ENCODE results near the gene OTOGL. TPM values are rescaled to one million over a fixed set of nuclear protein-coding genes. Genes with fewer than 3 reads are reported as not detected.

OTOGL gene
- polyA plus RNA-seq, 1 of the 3 experiments (the other 2 are of a cell fraction), result 0.61 TPM

DNA sequence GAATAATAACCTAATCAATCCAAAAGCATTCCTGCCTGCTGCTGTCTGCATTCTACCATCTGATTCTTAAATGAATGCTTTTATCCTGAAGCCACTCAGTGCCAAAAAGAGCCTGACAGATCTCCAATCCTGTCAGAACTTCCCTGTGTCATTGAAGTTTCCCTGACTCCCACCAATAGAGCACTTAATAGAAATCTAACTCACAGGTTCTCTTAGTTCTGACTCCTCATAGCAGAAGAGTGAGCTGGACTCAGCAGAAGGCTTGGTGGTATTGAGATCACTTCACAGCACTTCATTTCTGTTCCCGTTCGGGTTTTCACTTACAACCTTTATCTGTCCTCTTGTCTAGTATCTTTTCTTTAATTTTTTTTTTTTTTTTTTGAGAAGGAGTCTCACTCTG, 102.6 kb downstream of the OTOGL start:
- ChIA-PET POLR2A (no interaction called here), CTCF (no interaction called here)
- WGBS (ENCODE audit: low lambda C conversion rate), result 23% methylated on average over 2 of the region's 2 CpGs

DNA sequence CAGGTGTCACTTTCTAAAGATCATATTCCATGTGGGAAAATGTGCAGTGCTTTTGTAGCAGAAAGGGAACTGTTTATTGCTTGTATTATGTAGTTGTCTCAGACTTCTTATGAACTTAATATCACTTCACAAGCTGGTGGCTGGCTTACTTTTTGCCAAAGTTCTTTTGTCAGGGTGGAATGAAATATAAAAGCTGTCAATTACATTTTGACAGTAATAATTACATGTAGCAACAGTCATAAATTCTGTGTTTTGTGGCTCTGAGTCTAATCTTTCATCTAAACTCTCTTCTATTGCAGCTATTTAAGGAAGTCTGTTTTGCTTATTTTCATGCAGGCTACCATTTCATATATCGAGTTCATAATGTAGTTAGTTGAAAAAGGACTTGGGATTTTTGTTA, 106.6 kb downstream of the OTOGL start:
- Histone ChIP-seq H3K4me1 (ENCODE audit: control insufficient read depth in 1 of 2, insufficient read depth in 2 of 2, low read depth in 1 of 2, low read length in 1 of 2) (no peaks in the 10 kb centered on the region), H4K20me1 (ENCODE audit: insufficient read depth) (no peaks in the 10 kb centered on the region), H3K27me3 (ENCODE audit: insufficient read depth) (peaks cover 7% of the 10 kb centered on the region; the same call in 1 of the 2 replicates), H3K27ac (ENCODE audit: low read depth in 2 of 2, low read length in 1 of 2) (no peak overlapping the region), H3F3A (replicated peaks; ENCODE audit: insufficient read depth) (no peaks in the 10 kb centered on the region), H3K9me2 (no peaks in the 10 kb centered on the region), H3K79me2 (ENCODE audit: insufficient read depth) (no peaks in the 10 kb centered on the region), H3K4me3 (ENCODE audit: low read depth in 2 of 2, low read length in 1 of 2) (no peak overlapping the region), H3K36me3 (replicated peaks in 1 of 2; ENCODE audit: control insufficient read depth in 1 of 2, insufficient read depth in 2 of 2, low read length in 1 of 2) (no peaks in the 10 kb centered on the region), H2AFZ (ENCODE audit: low read depth) (no peak overlapping the region), H3K9me3 (no peaks in the 10 kb centered on the region), H3K4me2 (no peak overlapping the region), H3K9ac (no peak overlapping the region)
- ChIA-PET POLR2A (no interaction called here), CTCF (no interaction called here)
- no peak for DNase-seq
- TF ChIP-seq NRF1 (IDR thresholded peaks at IDR 0.05; ENCODE audit: low read depth, low read length) (no peak), EP300 (IDR thresholded peaks at IDR 0.05; ENCODE audit: borderline replicate concordance in 1 of 2, low read depth in 1 of 2, low read length in 1 of 2) (no peak), POLR2AphosphoS5 (IDR thresholded peaks at IDR 0.05; ENCODE audit: low read depth, low read length) (no peak)
- TF ChIP-seq, protein P1, sequence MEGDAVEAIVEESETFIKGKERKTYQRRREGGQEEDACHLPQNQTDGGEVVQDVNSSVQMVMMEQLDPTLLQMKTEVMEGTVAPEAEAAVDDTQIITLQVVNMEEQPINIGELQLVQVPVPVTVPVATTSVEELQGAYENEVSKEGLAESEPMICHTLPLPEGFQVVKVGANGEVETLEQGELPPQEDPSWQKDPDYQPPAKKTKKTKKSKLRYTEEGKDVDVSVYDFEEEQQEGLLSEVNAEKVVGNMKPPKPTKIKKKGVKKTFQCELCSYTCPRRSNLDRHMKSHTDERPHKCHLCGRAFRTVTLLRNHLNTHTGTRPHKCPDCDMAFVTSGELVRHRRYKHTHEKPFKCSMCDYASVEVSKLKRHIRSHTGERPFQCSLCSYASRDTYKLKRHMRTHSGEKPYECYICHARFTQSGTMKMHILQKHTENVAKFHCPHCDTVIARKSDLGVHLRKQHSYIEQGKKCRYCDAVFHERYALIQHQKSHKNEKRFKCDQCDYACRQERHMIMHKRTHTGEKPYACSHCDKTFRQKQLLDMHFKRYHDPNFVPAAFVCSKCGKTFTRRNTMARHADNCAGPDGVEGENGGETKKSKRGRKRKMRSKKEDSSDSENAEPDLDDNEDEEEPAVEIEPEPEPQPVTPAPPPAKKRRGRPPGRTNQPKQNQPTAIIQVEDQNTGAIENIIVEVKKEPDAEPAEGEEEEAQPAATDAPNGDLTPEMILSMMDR (IDR thresholded peaks at IDR 0.05), result no peak
- WGBS (ENCODE audit: low lambda C conversion rate), result 0% methylated on average over 1 of the region's 1 CpG

More for the DNA sequence above, 102.6 kb downstream of the OTOGL start:
- H3K27ac ChIP-seq (ENCODE audit: low read depth in 2 of 2, low read length in 1 of 2), result no peak overlapping the region
- H3K9me3 ChIP-seq, result no peaks in the 10 kb centered on the region
- H3F3A ChIP-seq (replicated peaks; ENCODE audit: insufficient read depth), result no peaks in the 10 kb centered on the region
- H3K27me3 ChIP-seq (ENCODE audit: insufficient read depth), result peaks cover 2% of the 10 kb centered on the region; the same call in 1 of the 2 replicates
- H3K4me2 ChIP-seq, result no peak overlapping the region
- no peaks in the 10 kb centered on the region for H3K4me1 ChIP-seq (ENCODE audit: control insufficient read depth in 1 of 2, insufficient read depth in 2 of 2, low read depth in 1 of 2, low read length in 1 of 2)
- H3K9me2 ChIP-seq, result no peaks in the 10 kb centered on the region
- no peak overlapping the region for H2AFZ ChIP-seq (ENCODE audit: low read depth)
- no peaks in the 10 kb centered on the region for H3K79me2 ChIP-seq (ENCODE audit: insufficient read depth)
- TF ChIP-seq, protein P2, sequence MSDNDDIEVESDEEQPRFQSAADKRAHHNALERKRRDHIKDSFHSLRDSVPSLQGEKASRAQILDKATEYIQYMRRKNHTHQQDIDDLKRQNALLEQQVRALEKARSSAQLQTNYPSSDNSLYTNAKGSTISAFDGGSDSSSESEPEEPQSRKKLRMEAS (IDR thresholded peaks at IDR 0.05; ENCODE audit: low read depth), result no peak
- no peak for TF ChIP-seq TEAD4 (IDR thresholded peaks at IDR 0.05; ENCODE audit: borderline replicate concordance, insufficient read depth)
- no peak for TF ChIP-seq ELF1 (IDR thresholded peaks at IDR 0.05)
- H3K36me3 ChIP-seq (replicated peaks in 1 of 2; ENCODE audit: control insufficient read depth in 1 of 2, insufficient read depth in 2 of 2, low read length in 1 of 2), result no peaks in the 10 kb centered on the region
- no peak overlapping the region for H3K9ac ChIP-seq
- no peaks in the 10 kb centered on the region for H4K20me1 ChIP-seq (ENCODE audit: insufficient read depth)
- no peak overlapping the region for H3K4me3 ChIP-seq (ENCODE audit: low read depth in 2 of 2, low read length in 1 of 2)
- DNase-seq, result no peak

DNA sequence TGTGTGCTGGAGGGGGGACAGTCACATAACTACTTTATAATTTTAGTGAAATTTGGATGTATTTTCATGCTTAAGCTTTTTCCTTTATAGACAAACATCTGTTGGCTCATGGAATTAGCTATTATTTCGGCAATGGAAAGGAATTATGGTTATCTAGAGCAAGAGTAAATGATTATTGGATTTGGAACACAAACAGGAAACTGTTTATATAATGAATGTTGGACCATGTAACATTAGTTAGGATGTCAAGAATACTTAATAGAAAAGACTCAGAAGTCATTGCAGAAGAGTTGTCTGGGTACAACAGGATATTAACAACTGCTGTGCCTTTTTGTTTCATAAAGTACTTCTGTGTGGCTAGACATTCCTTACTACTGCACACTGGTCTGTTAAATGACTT, 108.7 kb downstream of the OTOGL start:
- Histone ChIP-seq H3K27ac (ENCODE audit: low read depth in 2 of 2, low read length in 1 of 2) (no peak overlapping the region), H3K9me2 (no peaks in the 10 kb centered on the region), H3K9me3 (no peaks in the 10 kb centered on the region), H3K79me2 (ENCODE audit: insufficient read depth) (no peaks in the 10 kb centered on the region), H4K20me1 (ENCODE audit: insufficient read depth) (no peaks in the 10 kb centered on the region), H3K4me2 (no peak overlapping the region), H3F3A (replicated peaks; ENCODE audit: insufficient read depth) (no peaks in the 10 kb centered on the region), H3K4me1 (ENCODE audit: control insufficient read depth in 1 of 2, insufficient read depth in 2 of 2, low read depth in 1 of 2, low read length in 1 of 2) (no peaks in the 10 kb centered on the region), H3K9ac (no peak overlapping the region), H2AFZ (ENCODE audit: low read depth) (no peak overlapping the region), H3K4me3 (ENCODE audit: low read depth in 2 of 2, low read length in 1 of 2) (no peak overlapping the region), H3K36me3 (replicated peaks in 1 of 2; ENCODE audit: control insufficient read depth in 1 of 2, insufficient read depth in 2 of 2, low read length in 1 of 2) (no peaks in the 10 kb centered on the region), H3K27me3 (ENCODE audit: insufficient read depth) (peaks cover 7% of the 10 kb centered on the region; the same call in 1 of the 2 replicates)
- CTCF ChIA-PET, result no interaction called here
- 11% methylated on average over 1 of the region's 1 CpG for WGBS (ENCODE audit: low lambda C conversion rate)
- POLR2A ChIA-PET, result no interaction called here
- no peak for DNase-seq
- TF ChIP-seq EZH2phosphoT487 (IDR thresholded peaks at IDR 0.05; ENCODE audit: borderline replicate concordance, low read depth) (no peak), GATA2 (CRISPR knock-in tag; IDR thresholded peaks at IDR 0.05) (no peak), JUND (IDR thresholded peaks at IDR 0.05) (no peak), TAF1 (IDR thresholded peaks at IDR 0.05; ENCODE audit: borderline replicate concordance, low read depth, low read length) (no peak), TCF12 (IDR thresholded peaks at IDR 0.05) (no peak), RAD21 (IDR thresholded peaks at IDR 0.05; ENCODE audit: low read length) (no peak), ELF1 (IDR thresholded peaks at IDR 0.05) (no peak), EP300 (IDR thresholded peaks at IDR 0.05; ENCODE audit: borderline replicate concordance in 1 of 2, low read depth in 1 of 2, low read length in 1 of 2) (no peak), RCOR1 (IDR thresholded peaks at IDR 0.05; ENCODE audit: low read length) (no peak)
- TF ChIP-seq, protein P3, sequence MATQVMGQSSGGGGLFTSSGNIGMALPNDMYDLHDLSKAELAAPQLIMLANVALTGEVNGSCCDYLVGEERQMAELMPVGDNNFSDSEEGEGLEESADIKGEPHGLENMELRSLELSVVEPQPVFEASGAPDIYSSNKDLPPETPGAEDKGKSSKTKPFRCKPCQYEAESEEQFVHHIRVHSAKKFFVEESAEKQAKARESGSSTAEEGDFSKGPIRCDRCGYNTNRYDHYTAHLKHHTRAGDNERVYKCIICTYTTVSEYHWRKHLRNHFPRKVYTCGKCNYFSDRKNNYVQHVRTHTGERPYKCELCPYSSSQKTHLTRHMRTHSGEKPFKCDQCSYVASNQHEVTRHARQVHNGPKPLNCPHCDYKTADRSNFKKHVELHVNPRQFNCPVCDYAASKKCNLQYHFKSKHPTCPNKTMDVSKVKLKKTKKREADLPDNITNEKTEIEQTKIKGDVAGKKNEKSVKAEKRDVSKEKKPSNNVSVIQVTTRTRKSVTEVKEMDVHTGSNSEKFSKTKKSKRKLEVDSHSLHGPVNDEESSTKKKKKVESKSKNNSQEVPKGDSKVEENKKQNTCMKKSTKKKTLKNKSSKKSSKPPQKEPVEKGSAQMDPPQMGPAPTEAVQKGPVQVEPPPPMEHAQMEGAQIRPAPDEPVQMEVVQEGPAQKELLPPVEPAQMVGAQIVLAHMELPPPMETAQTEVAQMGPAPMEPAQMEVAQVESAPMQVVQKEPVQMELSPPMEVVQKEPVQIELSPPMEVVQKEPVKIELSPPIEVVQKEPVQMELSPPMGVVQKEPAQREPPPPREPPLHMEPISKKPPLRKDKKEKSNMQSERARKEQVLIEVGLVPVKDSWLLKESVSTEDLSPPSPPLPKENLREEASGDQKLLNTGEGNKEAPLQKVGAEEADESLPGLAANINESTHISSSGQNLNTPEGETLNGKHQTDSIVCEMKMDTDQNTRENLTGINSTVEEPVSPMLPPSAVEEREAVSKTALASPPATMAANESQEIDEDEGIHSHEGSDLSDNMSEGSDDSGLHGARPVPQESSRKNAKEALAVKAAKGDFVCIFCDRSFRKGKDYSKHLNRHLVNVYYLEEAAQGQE (IDR thresholded peaks at IDR 0.05; ENCODE audit: low read depth, low read length), result no peak
- TF ChIP-seq, protein P2 (IDR thresholded peaks at IDR 0.05; ENCODE audit: low read depth), result no peak
- TF ChIP-seq, protein P4, sequence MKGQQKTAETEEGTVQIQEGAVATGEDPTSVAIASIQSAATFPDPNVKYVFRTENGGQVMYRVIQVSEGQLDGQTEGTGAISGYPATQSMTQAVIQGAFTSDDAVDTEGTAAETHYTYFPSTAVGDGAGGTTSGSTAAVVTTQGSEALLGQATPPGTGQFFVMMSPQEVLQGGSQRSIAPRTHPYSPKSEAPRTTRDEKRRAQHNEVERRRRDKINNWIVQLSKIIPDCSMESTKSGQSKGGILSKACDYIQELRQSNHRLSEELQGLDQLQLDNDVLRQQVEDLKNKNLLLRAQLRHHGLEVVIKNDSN (IDR thresholded peaks at IDR 0.05; ENCODE audit: borderline replicate concordance, low read depth), result no peak
